ENCODE data around the gene GMDS. TPM values are rescaled to one million over a fixed set of nuclear protein-coding genes. Genes with fewer than 3 reads are reported as not detected.

The GMDS gene
- total and polyA plus RNA-seq, 2 donors (not counting 1 experiment from before 2014, with no cell fraction given): 11.5 to 16.4 TPM

GRCh38 chr6:1749041-1749440 lies 496.4 kb downstream of the GMDS start:
- H3K4me1 ChIP-seq (ENCODE audit: control insufficient read depth in 2 of 2, insufficient read depth in 2 of 2, low read length in 2 of 2): no peaks in the 10 kb centered on the region
- no peak for TF ChIP-seq EZH2 (IDR thresholded peaks at IDR 0.05; ENCODE audit: borderline replicate concordance, insufficient read depth, low read depth, low read length, poor library complexity, severe bottlenecking)
- TF ChIP-seq, protein P1, sequence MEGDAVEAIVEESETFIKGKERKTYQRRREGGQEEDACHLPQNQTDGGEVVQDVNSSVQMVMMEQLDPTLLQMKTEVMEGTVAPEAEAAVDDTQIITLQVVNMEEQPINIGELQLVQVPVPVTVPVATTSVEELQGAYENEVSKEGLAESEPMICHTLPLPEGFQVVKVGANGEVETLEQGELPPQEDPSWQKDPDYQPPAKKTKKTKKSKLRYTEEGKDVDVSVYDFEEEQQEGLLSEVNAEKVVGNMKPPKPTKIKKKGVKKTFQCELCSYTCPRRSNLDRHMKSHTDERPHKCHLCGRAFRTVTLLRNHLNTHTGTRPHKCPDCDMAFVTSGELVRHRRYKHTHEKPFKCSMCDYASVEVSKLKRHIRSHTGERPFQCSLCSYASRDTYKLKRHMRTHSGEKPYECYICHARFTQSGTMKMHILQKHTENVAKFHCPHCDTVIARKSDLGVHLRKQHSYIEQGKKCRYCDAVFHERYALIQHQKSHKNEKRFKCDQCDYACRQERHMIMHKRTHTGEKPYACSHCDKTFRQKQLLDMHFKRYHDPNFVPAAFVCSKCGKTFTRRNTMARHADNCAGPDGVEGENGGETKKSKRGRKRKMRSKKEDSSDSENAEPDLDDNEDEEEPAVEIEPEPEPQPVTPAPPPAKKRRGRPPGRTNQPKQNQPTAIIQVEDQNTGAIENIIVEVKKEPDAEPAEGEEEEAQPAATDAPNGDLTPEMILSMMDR (IDR thresholded peaks at IDR 0.05): no peak
- no peaks in the 10 kb centered on the region for H3K36me3 ChIP-seq (replicated peaks in 1 of 2; ENCODE audit: control extremely low read depth in 1 of 2, control insufficient read depth in 1 of 2, extremely low read depth in 1 of 2, insufficient read depth in 2 of 2, low read length in 1 of 2)
- no peak overlapping the region for H3K9ac ChIP-seq (ENCODE audit: low read length)
- no peak for DNase-seq
- H4K20me1 ChIP-seq (ENCODE audit: control insufficient read depth, insufficient read depth, low read length, poor library complexity, severe bottlenecking): no peaks in the 10 kb centered on the region
- H3K79me2 ChIP-seq (ENCODE audit: control insufficient read depth, insufficient read depth, low read length): no peaks in the 10 kb centered on the region
- no peak for ATAC-seq (ENCODE audit: low read depth)
- ChIA-PET CTCF (no interaction called here), POLR2A (no interaction called here)
- Mint-ChIP-seq H3K4me3 (no peak overlapping the region), H3K27me3 (no peaks in the 10 kb centered on the region), H3K9me3 (ENCODE audit: insufficient read depth) (peaks cover 9% of the 10 kb centered on the region), H3K4me1 (no peaks in the 10 kb centered on the region), H3K27ac (no peak overlapping the region)
- no peak overlapping the region for H3K27ac ChIP-seq (ENCODE audit: low read length in 2 of 2)
- intact Hi-C loops (cut with micrococcal nuclease): no loop called here
- H3K9me3 ChIP-seq (ENCODE audit: control extremely low read depth in 1 of 3, control insufficient read depth in 2 of 3, insufficient read depth in 1 of 3, low read length in 2 of 3): peaks cover 0 to 11% (median 0%) of the 10 kb centered on the region in 3 donors
- whole genome bisulfite sequencing (ENCODE audit: insufficient coverage): 100% methylated on average over 2 of the region's 6 CpGs
- no peak overlapping the region for H2AFZ ChIP-seq (ENCODE audit: insufficient read depth, low read depth, low read length, poor library complexity, severe bottlenecking)
- no peaks in the 10 kb centered on the region for H3K27me3 ChIP-seq (replicated peaks in 1 of 4; ENCODE audit: control extremely low read depth in 1 of 4, control insufficient read depth in 3 of 4, insufficient read depth in 4 of 4, low read length in 3 of 4)
- no peak overlapping the region for H3K4me3 ChIP-seq (ENCODE audit: control extremely low read depth in 1 of 5, extremely low read depth in 1 of 5, insufficient read depth in 1 of 5, low read depth in 2 of 5, low read length in 4 of 5)
- H3K4me2 ChIP-seq (replicated peaks; ENCODE audit: low read depth, low read length, poor library complexity, severe bottlenecking): no peak overlapping the region

DNA sequence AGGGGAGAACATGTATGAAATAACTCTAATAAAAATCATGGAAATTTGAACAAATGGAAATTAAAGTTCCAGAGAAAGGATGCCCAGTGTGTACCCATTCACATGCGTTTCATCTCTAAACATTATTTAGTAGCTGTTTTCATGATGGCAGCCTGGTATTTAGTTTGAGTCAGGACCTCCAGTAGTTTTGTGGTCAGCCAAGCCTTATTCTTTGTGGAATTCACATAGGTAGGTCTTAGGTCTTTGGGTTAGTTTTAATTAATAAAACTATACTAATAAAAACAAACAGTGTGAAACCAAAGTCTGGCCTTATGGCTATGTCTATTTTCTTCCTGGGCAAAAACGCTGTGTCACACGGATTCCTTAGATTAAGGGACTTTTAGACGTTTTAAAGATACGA lies 497.9 kb downstream of the GMDS start:
- no peak overlapping the region for H3K4me2 ChIP-seq (replicated peaks; ENCODE audit: low read depth, low read length, poor library complexity, severe bottlenecking)
- no peak overlapping the region for H3K4me3 Mint-ChIP-seq
- no peaks in the 10 kb centered on the region for H3K4me1 ChIP-seq (ENCODE audit: control insufficient read depth in 2 of 2, insufficient read depth in 2 of 2, low read length in 2 of 2)
- no peaks in the 10 kb centered on the region for H3K27me3 Mint-ChIP-seq
- H3K4me3 ChIP-seq (ENCODE audit: control extremely low read depth in 1 of 5, extremely low read depth in 1 of 5, insufficient read depth in 1 of 5, low read depth in 2 of 5, low read length in 4 of 5): no peak overlapping the region
- H3K79me2 ChIP-seq (ENCODE audit: control insufficient read depth, insufficient read depth, low read length): no peaks in the 10 kb centered on the region
- H3K4me1 Mint-ChIP-seq: no peaks in the 10 kb centered on the region
- DNase-seq (no peak), ATAC-seq (ENCODE audit: low read depth) (no peak)
- no peak for TF ChIP-seq EZH2 (IDR thresholded peaks at IDR 0.05; ENCODE audit: borderline replicate concordance, insufficient read depth, low read depth, low read length, poor library complexity, severe bottlenecking)
- TF ChIP-seq, protein P1 (IDR thresholded peaks at IDR 0.05): no peak
- intact Hi-C loops (cut with micrococcal nuclease): no loop called here
- ChIA-PET CTCF (no interaction called here), POLR2A (no interaction called here)
- H3K9me3 ChIP-seq (ENCODE audit: control extremely low read depth in 1 of 3, control insufficient read depth in 2 of 3, insufficient read depth in 1 of 3, low read length in 2 of 3): peaks cover 0 to 11% (median 0%) of the 10 kb centered on the region in 3 donors
- H3K9ac ChIP-seq (ENCODE audit: low read length): no peak overlapping the region
- H3K27ac ChIP-seq (ENCODE audit: low read length in 2 of 2): no peak overlapping the region
- no peaks in the 10 kb centered on the region for H3K36me3 ChIP-seq (replicated peaks in 1 of 2; ENCODE audit: control extremely low read depth in 1 of 2, control insufficient read depth in 1 of 2, extremely low read depth in 1 of 2, insufficient read depth in 2 of 2, low read length in 1 of 2)
- WGBS (ENCODE audit: insufficient coverage): no CpG with 5 or more reads among the region's 5 CpGs
- H2AFZ ChIP-seq (ENCODE audit: insufficient read depth, low read depth, low read length, poor library complexity, severe bottlenecking): no peak overlapping the region
- peaks cover 5% of the 10 kb centered on the region for H3K9me3 Mint-ChIP-seq (ENCODE audit: insufficient read depth)
- no peak overlapping the region for H3K27ac Mint-ChIP-seq
- no peaks in the 10 kb centered on the region for H3K27me3 ChIP-seq (replicated peaks in 1 of 4; ENCODE audit: control extremely low read depth in 1 of 4, control insufficient read depth in 3 of 4, insufficient read depth in 4 of 4, low read length in 3 of 4)
- H4K20me1 ChIP-seq (ENCODE audit: control insufficient read depth, insufficient read depth, low read length, poor library complexity, severe bottlenecking): no peaks in the 10 kb centered on the region
